DMS 273 treated with DMSO at 0.1 percent for 48 hours (cell line): ENCODE data around the gene INF2.

Experiments
- DNase-seq: peaks from one replicate; lab custom pipeline; 2025; lab: John Stamatoyannopoulos, UW

Gene INF2

GRCh38 chr14:104689881-104690711 is 678 bp downstream of the INF2 start:
- DNase-seq = no peak

- DNase-seq = no peak
These were observed 1.5 kb downstream of the INF2 start for GRCh38 chr14:104690861-104691455.

- no peak for DNase-seq
These were observed 2.3 kb downstream of the INF2 start for GRCh38 chr14:104691546-104692260.

GRCh38 chr14:104692261-104692938 is 3.0 kb downstream of the INF2 start:
- no peak for DNase-seq

GRCh38 chr14:104692939-104693315 is 3.5 kb downstream of the INF2 start:
- no peak for DNase-seq

- DNase-seq = no peak
These were observed 4.3 kb downstream of the INF2 start for GRCh38 chr14:104693482-104694431.

- no peak for DNase-seq
These were observed 5.1 kb downstream of the INF2 start for GRCh38 chr14:104694475-104694950.

GRCh38 chr14:104694991-104695659 is 5.7 kb downstream of the INF2 start:
- DNase-seq = no peak

- no peak for DNase-seq
These were observed 6.2 kb downstream of the INF2 start for GRCh38 chr14:104695660-104696000.

- DNase-seq = no peak
These were observed 7.4 kb downstream of the INF2 start for GRCh38 chr14:104696671-104697316.

- no peak for DNase-seq
These were observed 7.9 kb downstream of the INF2 start for GRCh38 chr14:104697317-104697703.

GRCh38 chr14:104697892-104698583 is 8.6 kb downstream of the INF2 start:
- no peak for DNase-seq

- DNase-seq = no peak
These were observed 9.4 kb downstream of the INF2 start for GRCh38 chr14:104698688-104699425.

- no peak for DNase-seq
These were observed 10.0 kb downstream of the INF2 start for GRCh38 chr14:104699426-104699748.

GRCh38 chr14:104700225-104700651 is 10.8 kb downstream of the INF2 start:
- no peak for DNase-seq

- no peak for DNase-seq
These were observed 11.4 kb downstream of the INF2 start for GRCh38 chr14:104700747-104701217.

- DNase-seq = no peak
These were observed 12.1 kb downstream of the INF2 start for GRCh38 chr14:104701383-104702076.

- no peak for DNase-seq
These were observed 12.7 kb downstream of the INF2 start for GRCh38 chr14:104702106-104702505.
